SK-N-SH (cell line): ENCODE data around the gene ACOT12.

Source experiments
- CTCF ChIP-seq: fragments of 200-600 bp; sonication (generic); IDR thresholded peaks from 2 replicates; pipeline ENCODE4 v1.6.1; 2017; ENCODE audit warnings: antibody characterized with exemption, mild to moderate bottlenecking, moderate library complexity
- EP300 ChIP-seq, 2 experiments: IDR thresholded peaks; 2 replicates each; pipeline versions ENCODE4 v1.4.0 to v1.6.1; 2012; ENCODE audit warnings: borderline replicate concordance in 1 of 2, low read depth in 1 of 2, low read length in 1 of 2
- MAX ChIP-seq: IDR thresholded peaks from 2 replicates; pipeline ENCODE4 v1.4.0; 2012; ENCODE audit warnings: low read depth
- MXI1 ChIP-seq: IDR thresholded peaks from 2 replicates; pipeline ENCODE4 v1.6.1; 2012; ENCODE audit warnings: mild to moderate bottlenecking, low read depth, low read length, improper control_type of control experiment
- POLR2AphosphoS5 ChIP-seq: IDR thresholded peaks from 2 replicates; pipeline ENCODE4 v1.6.1; 2012; ENCODE audit warnings: low read depth, low read length
- RCOR1 ChIP-seq: fragments of 150-350 bp; IDR thresholded peaks from 2 replicates; pipeline ENCODE4 v1.6.1; 2017; ENCODE audit warnings: antibody characterized with exemption, low read length
- RFX5 ChIP-seq: IDR thresholded peaks from 2 replicates; pipeline ENCODE4 v1.6.1; 2012; ENCODE audit warnings: mild to moderate bottlenecking, improper control_type of control experiment, low read length
- RXRA ChIP-seq: IDR thresholded peaks from 2 replicates; pipeline ENCODE4 v1.4.0; 2012; ENCODE audit warnings: low read depth, mild to moderate bottlenecking, borderline replicate concordance
- TEAD4 ChIP-seq: IDR thresholded peaks from 2 replicates; pipeline ENCODE4 v1.4.0; 2012; ENCODE audit warnings: mild to moderate bottlenecking, borderline replicate concordance; ENCODE audit not compliant: insufficient read depth
- USF1 ChIP-seq: IDR thresholded peaks from 2 replicates; pipeline ENCODE4 v1.4.0; 2012; ENCODE audit warnings: low read depth, borderline replicate concordance

- TF ChIP-seq USF1 (no peak), CTCF (no peak), RFX5 (no peak), EP300 (IDR thresholded peaks at IDR 0.05; ENCODE audit: borderline replicate concordance in 1 of 2, low read depth in 1 of 2, low read length in 1 of 2) (no peak), MAX (peak; percentile 31; the same call in 1 of the 2 replicates), RCOR1 (no peak), RXRA (no peak), TEAD4 (no peak), MXI1 (no peak), POLR2AphosphoS5 (no peak)
Observed at GRCh38 chr5:81397176-81397575, 3.2 kb upstream of the ACOT12 start.
